ENCODE results near the gene SDK1.

Gene SDK1

GRCh38 chr7:3965794-3966395 lies 664.8 kb downstream of the SDK1 start:
- no peak for DNase-seq

- no peak for DNase-seq
These were observed 667.2 kb downstream of the SDK1 start for GRCh38 chr7:3968234-3968633.

- DNase-seq = no peak
These were observed 668.2 kb downstream of the SDK1 start for GRCh38 chr7:3969286-3969685.

GRCh38 chr7:3971323-3971722 lies 670.3 kb downstream of the SDK1 start:
- no peak for DNase-seq

GRCh38 chr7:3973264-3973663 lies 672.2 kb downstream of the SDK1 start:
- no peak for DNase-seq

GRCh38 chr7:3974329-3974728 lies 673.3 kb downstream of the SDK1 start:
- no peak for DNase-seq

- DNase-seq = no peak
These were observed 674.3 kb downstream of the SDK1 start for GRCh38 chr7:3975371-3975770.

- DNase-seq = no peak
These were observed 676.3 kb downstream of the SDK1 start for GRCh38 chr7:3977391-3977790.

GRCh38 chr7:3978839-3979238 lies 677.8 kb downstream of the SDK1 start:
- no peak for DNase-seq

- no peak for DNase-seq
These were observed 678.7 kb downstream of the SDK1 start for GRCh38 chr7:3979611-3980299.

- DNase-seq = no peak
These were observed 679.2 kb downstream of the SDK1 start for GRCh38 chr7:3980300-3980643.

GRCh38 chr7:3981281-3981680 lies 680.2 kb downstream of the SDK1 start:
- DNase-seq = no peak

GRCh38 chr7:3984456-3984855 lies 683.4 kb downstream of the SDK1 start:
- DNase-seq = no peak

- no peak for DNase-seq
These were observed 685.9 kb downstream of the SDK1 start for GRCh38 chr7:3986927-3987326.

GRCh38 chr7:3987426-3987927 lies 686.4 kb downstream of the SDK1 start:
- DNase-seq = no peak

GRCh38 chr7:3989723-3990122 lies 688.7 kb downstream of the SDK1 start:
- DNase-seq = no peak

GRCh38 chr7:3991731-3992231 lies 690.7 kb downstream of the SDK1 start:
- no peak for DNase-seq

GRCh38 chr7:3992841-3993240 lies 691.8 kb downstream of the SDK1 start:
- DNase-seq = no peak

- DNase-seq = no peak
These were observed 693.7 kb downstream of the SDK1 start for GRCh38 chr7:3994764-3995163.

GRCh38 chr7:3995187-3995586 lies 694.1 kb downstream of the SDK1 start:
- no peak for DNase-seq

GRCh38 chr7:3998060-3998459 lies 697.0 kb downstream of the SDK1 start:
- no peak for DNase-seq

- no peak for DNase-seq
These were observed 699.1 kb downstream of the SDK1 start for GRCh38 chr7:4000139-4000538.

- DNase-seq = no peak
These were observed 699.9 kb downstream of the SDK1 start for GRCh38 chr7:4000934-4001333.

- DNase-seq = no peak
These were observed 700.7 kb downstream of the SDK1 start for GRCh38 chr7:4001742-4002141.

GRCh38 chr7:4003503-4003902 lies 702.5 kb downstream of the SDK1 start:
- DNase-seq = no peak
